Esophagus squamous epithelium (tissue), 5 donors: Measurements from ENCODE around the gene NELL1. TPM values are rescaled to one million over a fixed set of nuclear protein-coding genes. Genes with fewer than 3 reads are reported as not detected.

Experiments used
- DNase-seq: peaks from one replicate; lab custom pipeline; 2025; lab: John Stamatoyannopoulos, UW
- H3K27ac ChIP-seq, 4 donors: fragments of 200-600 bp; sonication (generic); one replicate each; pipeline ENCODE4 v1.5.1; 2016 to 2019; ENCODE audit warnings: mild to moderate bottlenecking in 1 of 4
- H3K27me3 ChIP-seq, 4 donors: fragments of 200-600 bp; sonication (generic); 1 replicate in 3 of 4; 2 replicates in 1 of 4; pipeline versions ENCODE4 v1.5.1 to v1.6.0; 2017 to 2021; ENCODE audit warnings: antibody characterized with exemption in 1 of 4
- H3K36me3 ChIP-seq, 3 donors: fragments of 200-600 bp; sonication (generic); one replicate each; pipeline ENCODE4 v1.5.1; 2016 to 2019
- H3K4me1 ChIP-seq, 3 donors: fragments of 200-600 bp; sonication (generic); one replicate each; pipeline ENCODE4 v1.5.1; 2017 to 2019
- H3K4me3 ChIP-seq, 4 donors: fragments of 200-600 bp; sonication (generic); 1 replicate in 3 of 4; 2 replicates in 1 of 4; pipeline ENCODE4 v1.5.1; 2016 to 2019; ENCODE audit warnings: mild to moderate bottlenecking in 2 of 4, moderate library complexity in 1 of 4
- H3K9me3 ChIP-seq, 3 donors: fragments of 200-600 bp; sonication (generic); one replicate each; pipeline ENCODE4 v1.5.1; 2016 to 2019
- POLR2A ChIP-seq, 4 donors: fragments of 450-650 bp; IDR thresholded peaks; one replicate each; pipeline ENCODE4 v1.6.1; 2017; ENCODE audit warnings: antibody characterized with exemption in 4 of 4, mild to moderate bottlenecking in 4 of 4, moderate library complexity in 3 of 4
- WGBS, 2 donors: methylation state at CpG; one replicate each; pipeline ENCODE4 v1.1.5; 2018; 5-methylcytosine and 5-hydroxymethylcytosine counted together
- intact Hi-C: fragments of 100-400 bp; cut with DNase I; formaldehyde crosslinking; loops from one replicate; pipeline ENCODE4 v1.15.0; 2022
- total RNA-seq, 4 donors: library from RNA; depleted of rRNA; stranded (reverse); fragments of >200 nt; gene quantifications; one replicate each; pipeline ENCODE4 v1.1.0, GENCODE V29; 2016
- TF ChIP-seq, protein P1 (sequence below), 6 experiments: fragments of 450-650 bp in 4 of 6; fragments of 200-600 bp in 2 of 6; sonication (generic) in 2 of 6; IDR thresholded peaks; one replicate each; pipeline ENCODE4 v1.5.1; 2016 to 2019; ENCODE audit warnings: antibody characterized with exemption in 6 of 6, mild to moderate bottlenecking in 4 of 6, moderate library complexity in 4 of 6
- donor health status: DM: yes; HTN: yes; CAD: no.

The NELL1 gene
- total RNA-seq, 4 donors from 2014 or later, result 1.5 TPM; not detected in 3

DNA sequence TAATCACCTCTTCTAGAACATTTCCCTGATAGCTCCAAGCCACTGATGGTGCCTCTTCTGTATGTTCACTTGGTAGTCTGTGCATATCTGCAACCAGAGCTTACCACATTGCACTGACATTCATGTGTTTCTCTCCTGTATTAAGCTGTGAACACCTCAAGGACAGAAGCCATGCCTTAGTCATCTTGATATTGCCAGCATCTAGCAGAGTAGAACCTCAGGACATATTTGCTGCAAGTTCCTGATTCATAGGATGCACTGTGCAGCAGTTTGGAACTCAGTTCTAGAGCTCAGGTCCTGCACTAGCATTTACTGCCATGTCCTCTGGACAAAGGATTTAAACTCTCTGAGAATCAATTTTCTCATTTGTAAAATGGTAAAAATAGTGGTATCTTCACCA lies 801.1 kb downstream of the NELL1 start:
- TF ChIP-seq POLR2A (IDR thresholded peaks at IDR 0.05), result no peak
- TF ChIP-seq, protein P1, sequence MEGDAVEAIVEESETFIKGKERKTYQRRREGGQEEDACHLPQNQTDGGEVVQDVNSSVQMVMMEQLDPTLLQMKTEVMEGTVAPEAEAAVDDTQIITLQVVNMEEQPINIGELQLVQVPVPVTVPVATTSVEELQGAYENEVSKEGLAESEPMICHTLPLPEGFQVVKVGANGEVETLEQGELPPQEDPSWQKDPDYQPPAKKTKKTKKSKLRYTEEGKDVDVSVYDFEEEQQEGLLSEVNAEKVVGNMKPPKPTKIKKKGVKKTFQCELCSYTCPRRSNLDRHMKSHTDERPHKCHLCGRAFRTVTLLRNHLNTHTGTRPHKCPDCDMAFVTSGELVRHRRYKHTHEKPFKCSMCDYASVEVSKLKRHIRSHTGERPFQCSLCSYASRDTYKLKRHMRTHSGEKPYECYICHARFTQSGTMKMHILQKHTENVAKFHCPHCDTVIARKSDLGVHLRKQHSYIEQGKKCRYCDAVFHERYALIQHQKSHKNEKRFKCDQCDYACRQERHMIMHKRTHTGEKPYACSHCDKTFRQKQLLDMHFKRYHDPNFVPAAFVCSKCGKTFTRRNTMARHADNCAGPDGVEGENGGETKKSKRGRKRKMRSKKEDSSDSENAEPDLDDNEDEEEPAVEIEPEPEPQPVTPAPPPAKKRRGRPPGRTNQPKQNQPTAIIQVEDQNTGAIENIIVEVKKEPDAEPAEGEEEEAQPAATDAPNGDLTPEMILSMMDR (IDR thresholded peaks at IDR 0.05), result no peak
- peaks cover 0 to 6% (median 0%) of the 10 kb centered on the region in 3 donors for H3K4me1 ChIP-seq
- no peak for DNase-seq
- H3K27ac ChIP-seq, result no peak overlapping the region
- no peaks in the 10 kb centered on the region for H3K36me3 ChIP-seq
- no peak overlapping the region for H3K4me3 ChIP-seq
- intact Hi-C loops, result no loop called here
- no peaks in the 10 kb centered on the region for H3K27me3 ChIP-seq
- no peaks in the 10 kb centered on the region for H3K9me3 ChIP-seq

DNA sequence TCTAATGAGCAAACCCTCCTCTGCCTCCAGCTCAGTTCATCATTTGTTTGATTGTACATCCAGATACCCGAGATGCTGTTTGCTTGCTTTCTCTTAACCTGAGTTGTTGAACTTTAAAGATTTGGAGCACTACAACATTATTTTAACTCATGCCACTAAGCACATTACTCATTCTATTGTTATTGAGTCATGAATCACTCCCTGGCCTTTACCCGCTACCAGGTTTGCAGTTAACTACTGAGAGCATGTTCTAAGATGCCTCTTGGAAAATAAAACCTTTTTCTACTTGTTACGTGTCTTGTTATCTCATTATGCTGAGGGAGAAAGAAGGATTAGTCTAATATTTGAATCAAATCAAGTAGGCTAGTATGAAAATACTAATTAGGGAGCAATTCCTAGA lies 802.9 kb downstream of the NELL1 start:
- H3K36me3 ChIP-seq, result no peaks in the 10 kb centered on the region
- H3K4me3 ChIP-seq, result no peak overlapping the region
- TF ChIP-seq, protein P1 (IDR thresholded peaks at IDR 0.05), result no peak
- intact Hi-C loops, result no loop called here
- DNase-seq, result no peak
- peaks cover 0 to 7% (median 0%) of the 10 kb centered on the region in 4 donors for H3K27me3 ChIP-seq
- no peak overlapping the region for H3K27ac ChIP-seq
- H3K9me3 ChIP-seq, result no peaks in the 10 kb centered on the region
- 26 to 32% methylated on average over 3 of the region's 3 CpGs for WGBS, 2 donors
- H3K4me1 ChIP-seq, result peaks cover 0 to 6% (median 0%) of the 10 kb centered on the region in 3 donors

DNA sequence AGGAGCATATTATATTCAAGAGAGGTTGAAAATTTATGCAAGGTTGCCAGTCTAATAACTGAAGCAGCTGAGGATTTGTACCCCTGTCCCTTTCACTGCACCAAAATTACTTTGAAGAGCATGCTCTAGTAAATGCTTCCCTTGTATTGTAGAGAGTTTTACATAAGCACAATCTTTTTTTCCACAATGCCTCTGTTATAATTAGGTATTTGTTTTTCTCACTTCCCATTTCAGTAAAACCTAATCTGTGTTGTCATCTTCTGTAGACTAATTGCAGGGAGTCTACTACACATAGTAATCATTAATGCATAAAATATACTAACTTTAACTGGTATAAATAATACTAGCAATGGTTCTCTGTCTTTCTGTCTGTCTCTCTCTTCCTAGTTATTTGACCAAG lies 805.1 kb downstream of the NELL1 start:
- H3K27me3 ChIP-seq, result peaks cover 0 to 7% (median 0%) of the 10 kb centered on the region in 4 donors
- intact Hi-C loops, result no loop called here
- no peaks in the 10 kb centered on the region for H3K36me3 ChIP-seq
- no peak overlapping the region for H3K27ac ChIP-seq
- no peaks in the 10 kb centered on the region for H3K9me3 ChIP-seq
- TF ChIP-seq POLR2A (IDR thresholded peaks at IDR 0.05), result no peak
- TF ChIP-seq, protein P1 (IDR thresholded peaks at IDR 0.05), result no peak
- peaks cover 0 to 6% (median 0%) of the 10 kb centered on the region in 3 donors for H3K4me1 ChIP-seq
- no peak for DNase-seq
- no peak overlapping the region for H3K4me3 ChIP-seq

DNA sequence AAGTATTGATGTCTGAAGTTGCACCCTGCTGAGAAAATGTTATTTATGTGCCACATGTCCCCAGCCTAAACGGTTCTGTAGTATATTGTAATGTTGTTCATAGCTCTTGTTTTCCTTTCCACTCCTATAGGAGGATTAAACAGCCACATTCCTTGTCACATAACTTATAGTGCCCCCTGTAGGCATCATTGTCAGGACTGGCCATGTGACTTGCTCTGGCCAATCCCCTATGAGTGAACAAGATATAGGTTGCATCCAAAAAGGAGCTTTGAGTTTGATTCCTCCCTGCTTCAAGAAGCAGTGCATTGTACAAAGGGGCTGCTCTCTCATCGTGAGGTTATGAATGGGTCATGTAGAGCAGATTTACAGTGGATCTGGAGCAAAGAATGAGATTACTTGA lies 805.9 kb downstream of the NELL1 start:
- no peaks in the 10 kb centered on the region for H3K36me3 ChIP-seq
- H3K27me3 ChIP-seq, result peaks cover 0 to 7% (median 0%) of the 10 kb centered on the region in 4 donors
- H3K9me3 ChIP-seq, result no peaks in the 10 kb centered on the region
- no peak for DNase-seq
- H3K4me1 ChIP-seq, result peaks cover 0 to 6% (median 0%) of the 10 kb centered on the region in 3 donors
- H3K27ac ChIP-seq, result no peak overlapping the region
- no peak for TF ChIP-seq POLR2A (IDR thresholded peaks at IDR 0.05)
- TF ChIP-seq, protein P1 (IDR thresholded peaks at IDR 0.05), result no peak
- intact Hi-C loops, result no loop called here
- WGBS, 2 donors, result 53 to 68% methylated on average over 2 of the region's 2 CpGs
- H3K4me3 ChIP-seq, result no peak overlapping the region

DNA sequence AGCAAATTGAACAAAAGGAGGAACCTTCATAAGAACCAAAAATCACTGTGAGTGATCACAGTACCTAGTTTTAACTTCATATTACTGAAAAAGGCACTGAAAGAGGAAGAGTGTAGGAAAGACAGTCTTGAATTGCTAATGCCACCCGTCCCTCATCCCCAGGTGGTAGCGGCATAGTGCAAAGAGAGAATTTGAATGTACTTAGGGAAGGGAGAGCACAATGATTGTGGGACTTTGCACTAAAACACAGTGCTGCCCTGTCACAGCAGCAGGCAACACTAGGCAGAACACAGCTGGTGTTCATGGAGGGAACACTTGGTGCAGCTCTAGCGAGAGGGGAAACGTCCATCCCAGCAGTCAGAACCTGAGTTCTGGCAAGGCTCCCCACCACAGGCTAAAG lies 807.2 kb downstream of the NELL1 start:
- Histone ChIP-seq H3K9me3 (no peaks in the 10 kb centered on the region), H3K27me3 (peaks cover 0 to 7% (median 0%) of the 10 kb centered on the region in 4 donors), H3K27ac (no peak overlapping the region), H3K4me3 (no peak overlapping the region), H3K36me3 (no peaks in the 10 kb centered on the region), H3K4me1 (peaks cover 0 to 6% (median 0%) of the 10 kb centered on the region in 3 donors)
- DNase-seq, result no peak
- WGBS, 2 donors, result 73 to 89% methylated on average over 4 of the region's 4 CpGs
- intact Hi-C loops, result no loop called here
- no peak for TF ChIP-seq POLR2A (IDR thresholded peaks at IDR 0.05)
- TF ChIP-seq, protein P1 (IDR thresholded peaks at IDR 0.05), result no peak
